ENCODE measurements around the gene CYS1.
A peak's percentile ranks its signal among the peaks of the same experiment; 100 is the strongest.

CYS1 gene

GRCh38 chr2:10091182-10091888, 11.1 kb upstream of the CYS1 start:
- DNase-seq = peak; percentile 9

DNA sequence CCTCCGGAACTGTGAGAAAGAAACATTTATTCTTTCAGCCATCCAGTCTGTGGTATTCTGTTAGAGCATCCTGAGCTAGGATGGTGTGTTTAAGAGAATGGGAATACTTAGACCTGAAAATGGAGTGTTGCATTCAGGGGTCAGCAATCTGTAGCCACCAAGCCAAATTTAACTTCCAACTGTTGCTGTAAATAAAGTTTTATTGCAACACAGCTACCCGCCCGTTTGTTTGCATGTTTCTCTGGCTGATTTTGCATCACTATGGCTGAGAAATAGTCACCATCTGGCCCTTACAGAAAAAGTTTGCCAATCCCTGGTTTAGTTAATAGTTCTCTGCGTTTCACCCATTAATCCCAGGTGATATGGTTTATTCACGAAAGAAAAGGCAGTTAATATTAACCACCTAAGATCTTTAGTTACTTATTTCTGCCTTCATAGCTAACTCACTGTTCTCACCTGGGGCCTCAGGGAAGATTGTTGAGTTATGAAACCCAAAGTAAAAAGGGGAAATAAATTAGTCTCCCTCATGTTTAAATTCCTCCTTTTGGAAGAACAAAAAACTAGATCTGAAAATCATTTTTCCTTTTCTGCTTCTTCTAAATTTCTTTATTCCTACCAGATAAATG, 9.5 kb upstream of the CYS1 start:
- DNase-seq = no peak

DNA sequence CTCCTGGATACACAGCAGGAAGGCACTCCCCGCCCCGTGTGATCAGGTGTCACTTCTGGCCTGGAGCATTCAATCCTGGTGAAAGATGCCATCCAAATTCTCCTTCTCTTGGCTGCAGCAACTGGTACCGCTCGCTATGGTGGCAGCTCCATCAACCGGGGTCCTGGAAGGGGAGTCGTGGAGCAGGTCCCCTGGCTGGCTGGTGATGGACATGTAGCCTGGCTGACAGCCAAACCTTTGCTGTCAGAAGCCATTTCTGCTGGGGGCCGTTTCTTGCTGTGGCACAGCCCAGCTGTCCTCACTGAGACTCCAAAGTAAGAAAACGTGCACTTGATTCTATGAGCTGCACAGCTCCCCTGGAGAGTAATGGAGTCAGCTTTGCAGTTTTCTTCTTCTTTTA, 7.1 kb upstream of the CYS1 start:
- DNase-seq = no peak

DNA sequence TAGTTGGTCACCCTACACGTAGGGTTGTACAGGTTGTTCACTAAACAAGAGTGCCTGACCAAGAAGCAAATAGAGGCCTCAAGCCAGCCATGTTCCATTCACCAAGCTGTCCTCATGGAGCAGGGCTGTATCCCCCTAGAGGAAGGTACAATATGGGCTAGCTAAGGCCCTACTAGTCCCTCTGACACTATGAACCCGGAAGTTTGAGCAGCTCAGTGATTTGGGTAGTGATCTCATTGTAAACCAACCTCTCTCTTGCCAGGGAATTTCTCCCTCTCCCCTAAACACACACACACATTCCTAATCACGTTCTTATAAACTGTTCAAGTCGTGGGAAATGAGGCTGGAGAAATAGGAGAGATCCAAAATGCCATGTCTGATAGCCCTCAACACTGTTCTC, 6.7 kb upstream of the CYS1 start:
- no peak for DNase-seq

GRCh38 chr2:10085668-10086059, 5.5 kb upstream of the CYS1 start:
- DNase-seq = no peak

DNA sequence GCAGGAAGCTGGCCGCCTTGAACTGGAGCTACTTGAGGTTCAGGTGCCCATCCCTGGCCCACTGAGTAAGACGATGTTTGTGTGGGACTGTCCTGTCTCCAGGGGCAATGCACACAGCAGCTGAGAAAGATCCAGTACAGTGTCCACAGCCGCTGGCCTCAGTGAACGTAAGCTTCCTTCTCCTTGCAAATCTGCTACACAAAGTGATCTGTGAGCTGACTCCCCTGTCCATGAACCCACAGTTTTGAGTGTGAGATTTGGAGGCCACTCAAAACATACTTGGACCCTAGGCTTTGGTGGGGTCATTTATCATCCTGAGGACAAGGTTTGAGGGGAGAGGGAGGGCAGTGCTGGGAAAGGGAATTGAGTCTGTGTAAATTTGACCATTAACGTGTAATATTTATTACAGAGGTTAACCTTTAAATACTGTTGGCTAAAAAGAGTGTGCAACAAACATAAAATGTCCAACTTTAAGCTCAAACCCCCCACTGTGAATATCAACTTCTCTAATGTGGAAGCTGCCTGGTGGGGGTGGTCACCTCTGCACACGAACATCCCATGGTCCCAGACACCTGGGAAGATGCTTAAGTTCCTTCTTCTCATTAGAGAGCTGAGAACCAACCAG, 4.9 kb upstream of the CYS1 start:
- DNase-seq = no peak

DNA sequence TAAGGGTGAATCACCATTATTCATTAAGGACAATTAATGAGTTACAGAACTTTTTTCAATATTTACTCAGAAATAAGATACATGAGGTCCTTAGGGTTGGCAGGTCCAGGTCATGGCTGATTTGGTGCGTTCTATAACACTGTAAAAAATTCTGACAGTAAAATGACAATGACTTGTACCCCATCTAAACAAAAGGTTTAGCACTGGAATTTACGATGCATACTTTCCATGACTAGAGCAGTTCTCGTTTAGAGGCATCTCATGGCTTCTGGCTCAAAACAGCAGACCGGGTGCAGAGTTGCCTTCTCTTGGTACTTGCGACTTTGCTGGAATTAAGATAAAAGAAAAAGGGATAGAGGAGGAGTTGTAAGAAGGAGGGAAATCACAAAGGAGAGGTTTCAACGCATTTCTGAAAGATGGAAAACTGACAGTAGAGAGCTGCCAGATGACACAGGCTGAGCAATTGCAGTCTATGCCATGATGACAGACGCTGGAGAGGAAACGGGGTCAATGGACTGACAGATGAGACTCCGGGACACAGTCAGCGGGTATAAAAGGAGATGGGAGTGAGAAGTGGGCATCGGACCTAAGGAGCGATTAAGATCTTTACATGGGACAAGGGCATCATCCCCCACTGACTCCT, 4.1 kb upstream of the CYS1 start:
- DNase-seq = no peak

- DNase-seq = no peak
Observed at GRCh38 chr2:10083692-10084211, 3.5 kb upstream of the CYS1 start.

- DNase-seq = no peak
Observed at GRCh38 chr2:10083046-10083445, 2.8 kb upstream of the CYS1 start.

DNA sequence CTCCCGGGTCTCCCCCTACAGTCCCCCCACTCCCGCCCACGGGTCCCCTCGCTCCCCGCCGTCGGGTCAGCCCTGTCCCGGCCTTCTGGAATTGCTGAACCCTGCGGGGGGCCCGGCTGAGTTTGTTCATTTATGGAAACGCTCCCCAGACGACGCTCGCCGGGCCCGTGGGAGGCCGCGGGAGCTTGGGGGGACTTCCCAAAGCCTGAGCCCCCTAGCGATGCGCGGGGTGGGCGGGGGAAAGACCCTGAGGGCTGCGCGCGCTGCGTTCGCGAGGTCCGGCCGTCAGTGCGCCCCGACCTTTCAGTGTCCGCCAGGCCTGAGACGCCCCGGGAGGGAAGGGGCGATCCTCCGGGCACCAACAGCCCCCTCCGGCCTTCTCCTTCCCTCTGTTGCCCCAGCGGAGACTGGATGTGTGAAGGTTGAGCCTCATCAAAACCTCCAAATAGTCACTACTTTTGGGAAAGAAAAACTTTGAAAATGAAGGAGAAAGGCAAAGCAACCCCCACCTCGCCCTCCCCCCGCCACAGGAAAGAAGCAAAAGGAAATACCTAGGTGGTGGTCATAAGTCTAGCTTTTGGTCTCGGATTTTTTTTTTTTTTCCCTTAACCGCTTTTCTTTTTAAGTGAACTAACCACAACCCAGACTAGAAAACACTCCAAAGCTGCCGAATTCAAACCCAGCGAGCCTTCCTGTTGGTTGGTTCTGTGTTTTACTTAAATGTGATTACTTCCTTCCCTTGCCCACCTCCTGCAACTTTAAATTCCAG, 509 bp upstream of the CYS1 start:
- peak; percentile 11 for DNase-seq

DNA sequence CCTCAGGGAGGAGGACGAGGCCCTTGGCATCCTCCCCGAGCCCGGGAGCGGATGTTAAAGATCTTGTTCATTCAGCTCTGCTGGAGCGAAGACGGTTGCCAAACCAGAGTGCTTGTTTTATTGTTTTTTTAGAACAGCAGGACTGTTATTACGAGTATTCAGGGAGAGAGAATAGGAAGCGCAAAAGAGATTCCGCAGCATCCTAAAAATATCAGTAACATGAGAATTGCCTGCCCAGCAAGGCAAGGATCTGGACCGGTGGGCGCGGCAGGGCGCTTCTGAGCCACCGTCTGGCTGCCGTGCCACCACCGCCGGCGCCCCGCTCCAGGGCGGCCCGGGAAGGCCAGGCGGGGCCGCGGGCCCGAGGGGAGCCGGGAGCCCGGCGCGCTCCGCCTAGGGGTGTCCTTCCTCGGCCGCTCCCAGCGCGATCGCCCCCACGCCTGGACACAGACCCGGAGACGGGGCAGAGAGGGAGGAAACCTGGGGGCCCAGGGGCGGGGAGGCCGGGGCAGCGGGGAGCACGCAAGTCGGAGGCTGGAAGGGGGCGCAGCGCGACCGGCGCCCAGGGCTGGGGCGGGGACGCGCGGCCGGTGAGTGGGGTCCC, 843 bp downstream of the CYS1 start:
- peak; percentile 24 for DNase-seq

DNA sequence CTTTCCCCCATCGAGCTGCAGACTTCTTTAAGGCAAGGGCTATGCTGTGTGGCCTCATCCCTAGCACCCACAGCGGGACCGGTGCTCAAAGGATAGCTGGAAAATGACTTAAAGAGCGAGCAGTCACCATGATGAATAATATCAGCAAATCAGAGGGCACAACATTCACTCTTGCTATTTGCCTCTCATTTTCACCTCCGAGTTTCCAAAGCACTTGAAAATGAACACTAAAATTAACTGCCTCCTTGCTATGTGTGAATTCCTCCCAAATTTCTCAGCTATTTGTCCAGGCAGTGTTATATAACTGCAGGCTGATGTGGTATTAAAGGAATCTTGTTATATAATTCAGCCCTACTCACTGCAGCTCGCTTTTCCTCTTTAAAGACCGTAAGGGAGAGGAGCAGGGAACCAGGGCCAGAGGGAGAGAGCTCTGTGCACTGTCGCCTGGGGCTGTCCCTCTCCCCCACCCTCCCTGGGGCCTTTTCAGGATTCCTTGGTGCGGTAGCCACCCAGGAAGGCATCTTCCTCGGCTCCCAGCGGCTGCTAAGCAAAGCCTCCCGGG, 1.4 kb downstream of the CYS1 start:
- no peak for DNase-seq

- no peak for DNase-seq
Observed at GRCh38 chr2:10078001-10078400, 2.2 kb downstream of the CYS1 start.

DNA sequence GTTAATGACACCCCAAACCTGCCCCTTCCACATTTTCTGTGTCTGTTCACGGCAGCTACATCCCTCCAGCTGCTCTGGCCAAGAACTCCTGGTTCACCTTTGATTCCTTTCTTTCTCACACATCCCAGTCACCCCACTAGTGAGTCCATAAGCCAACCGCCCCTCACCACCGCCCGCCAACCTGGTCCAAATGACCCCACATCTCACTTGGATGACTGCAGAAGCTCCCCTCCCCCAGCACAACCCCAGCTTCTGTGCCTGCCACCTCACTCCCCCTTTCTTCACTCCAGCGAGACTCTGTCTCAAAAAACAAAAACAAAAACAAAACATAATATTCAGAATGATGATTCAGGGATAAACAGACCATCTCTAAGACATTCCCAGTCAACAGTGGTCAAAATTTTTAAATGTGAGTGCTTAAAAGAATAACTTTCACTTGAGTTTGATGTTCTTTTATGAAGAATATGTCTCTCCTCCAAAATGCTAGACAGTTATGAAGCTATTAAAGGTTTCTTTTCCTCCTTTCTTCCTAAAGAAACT, 3.2 kb downstream of the CYS1 start:
- DNase-seq = no peak

DNA sequence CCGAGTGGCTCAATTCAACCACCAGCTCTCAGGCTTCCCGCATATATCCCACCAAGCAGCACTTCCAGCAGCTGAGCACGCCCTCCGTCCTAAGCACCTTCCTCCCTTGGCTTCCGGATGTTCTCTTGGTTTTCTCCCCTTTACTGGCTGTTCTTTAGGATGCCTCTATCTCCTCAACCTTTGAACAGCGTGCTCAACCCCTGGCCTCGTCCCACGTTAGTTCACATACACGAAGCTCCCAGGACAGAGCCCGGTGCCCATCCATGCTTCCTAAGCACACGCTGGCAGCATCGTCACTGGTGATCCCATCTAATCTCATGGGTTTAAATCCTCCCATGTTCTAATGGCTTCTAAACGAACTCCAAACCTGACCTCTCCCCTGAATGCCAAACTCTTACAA, 3.7 kb downstream of the CYS1 start:
- no peak for DNase-seq

GRCh38 chr2:10075571-10076209, 4.5 kb downstream of the CYS1 start:
- no peak for DNase-seq

DNA sequence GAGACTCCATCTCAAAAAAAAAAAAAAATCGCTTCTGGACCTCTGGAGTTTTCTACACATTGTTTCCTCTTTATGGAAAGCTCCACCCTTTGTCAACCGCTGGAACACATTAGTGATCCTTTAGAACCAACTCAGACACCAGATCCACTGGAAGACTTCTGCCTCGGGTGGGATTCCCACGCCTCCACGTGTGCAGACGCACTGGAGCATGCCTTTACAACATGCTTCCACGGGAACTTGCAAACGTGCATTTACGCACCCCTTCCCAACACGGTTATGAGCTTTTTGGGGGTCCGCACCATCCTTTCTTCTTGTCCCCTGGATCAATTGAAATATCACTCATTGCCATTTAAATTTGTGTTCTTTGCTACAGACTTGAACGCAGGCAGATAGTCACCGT, 5.1 kb downstream of the CYS1 start:
- DNase-seq = no peak

DNA sequence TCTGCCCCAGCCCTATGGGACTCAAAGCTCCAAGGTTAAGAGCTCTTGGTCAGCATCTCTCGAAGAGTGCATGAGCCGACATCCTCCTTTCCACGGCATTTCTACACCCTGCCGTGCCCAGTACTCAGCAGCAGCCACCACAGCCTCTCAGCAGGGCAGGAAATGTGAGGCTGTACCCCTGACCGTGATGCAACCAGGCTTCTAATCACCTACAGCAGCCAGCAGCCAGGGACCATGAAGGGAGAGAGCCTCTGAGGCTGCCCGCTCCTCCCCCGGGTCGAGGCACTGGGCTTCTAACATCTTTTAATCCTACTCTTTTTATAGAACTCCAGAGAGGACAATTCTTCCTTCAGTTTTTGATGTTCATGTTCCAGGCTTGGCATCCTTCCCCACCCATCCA, 6.5 kb downstream of the CYS1 start:
- no peak for DNase-seq

- DNase-seq = peak; percentile 81
Observed at GRCh38 chr2:10072656-10073480, 7.3 kb downstream of the CYS1 start.

DNA sequence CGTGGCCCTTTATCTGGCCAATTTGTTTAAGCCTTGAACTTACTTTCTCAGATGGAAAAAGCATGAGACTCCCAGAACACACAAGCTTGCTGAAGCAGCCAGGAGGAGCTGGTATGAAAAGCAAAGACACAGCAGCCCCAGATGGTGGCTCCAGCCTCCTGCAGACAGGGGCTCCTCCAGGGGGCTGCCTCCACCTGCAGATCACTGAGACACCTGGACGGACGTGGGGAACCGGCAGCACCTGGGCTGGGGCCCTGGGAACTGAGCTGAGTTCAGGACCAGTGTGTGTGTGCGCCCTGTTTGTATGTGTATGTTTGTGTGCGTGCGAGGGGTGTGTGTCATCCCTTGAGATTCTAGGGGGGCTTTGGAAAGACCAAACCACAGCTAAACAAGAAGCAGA, 8.6 kb downstream of the CYS1 start:
- no peak for DNase-seq

All from CD4-positive, alpha-beta T cell treated with Interleukin-6 for 4 hours (primary cell).